Medulla oblongata (tissue), 1 donor: ENCODE data around the gene RPL13A.

Source experiments
- DNase-seq: peaks from one replicate; pipeline ENCODE4 v3.0.0-alpha.2; 2015; ENCODE audit errors: extremely low spot score

The RPL13A gene

DNA sequence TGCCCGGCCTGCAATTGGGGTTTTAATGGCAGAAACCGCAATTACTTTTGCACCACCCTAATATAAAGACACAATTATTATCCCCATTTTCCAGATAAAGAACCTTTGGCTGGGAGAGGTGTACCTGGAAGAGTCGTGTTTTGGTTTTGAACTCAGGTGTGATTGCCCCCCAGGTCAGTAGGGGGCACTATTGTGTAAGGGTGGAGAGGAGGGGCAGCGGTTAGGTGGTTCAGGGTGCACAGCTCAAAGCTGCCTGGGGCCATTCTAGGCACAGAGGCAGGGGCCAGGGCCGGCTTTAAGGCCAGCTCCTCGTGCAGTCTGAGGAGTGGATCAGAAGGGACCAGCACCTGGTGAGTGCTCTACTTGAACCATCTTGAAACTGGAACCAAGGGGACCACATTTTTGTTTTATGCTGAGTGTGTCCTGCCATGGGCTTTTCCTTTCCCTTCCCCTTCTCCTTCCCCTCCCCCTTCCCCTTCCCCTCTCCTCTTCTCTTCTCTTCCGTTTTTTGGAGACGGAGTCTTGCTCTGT is 19.2 kb downstream of the RPL13A start:
- peak; percentile 68 for DNase-seq

DNA sequence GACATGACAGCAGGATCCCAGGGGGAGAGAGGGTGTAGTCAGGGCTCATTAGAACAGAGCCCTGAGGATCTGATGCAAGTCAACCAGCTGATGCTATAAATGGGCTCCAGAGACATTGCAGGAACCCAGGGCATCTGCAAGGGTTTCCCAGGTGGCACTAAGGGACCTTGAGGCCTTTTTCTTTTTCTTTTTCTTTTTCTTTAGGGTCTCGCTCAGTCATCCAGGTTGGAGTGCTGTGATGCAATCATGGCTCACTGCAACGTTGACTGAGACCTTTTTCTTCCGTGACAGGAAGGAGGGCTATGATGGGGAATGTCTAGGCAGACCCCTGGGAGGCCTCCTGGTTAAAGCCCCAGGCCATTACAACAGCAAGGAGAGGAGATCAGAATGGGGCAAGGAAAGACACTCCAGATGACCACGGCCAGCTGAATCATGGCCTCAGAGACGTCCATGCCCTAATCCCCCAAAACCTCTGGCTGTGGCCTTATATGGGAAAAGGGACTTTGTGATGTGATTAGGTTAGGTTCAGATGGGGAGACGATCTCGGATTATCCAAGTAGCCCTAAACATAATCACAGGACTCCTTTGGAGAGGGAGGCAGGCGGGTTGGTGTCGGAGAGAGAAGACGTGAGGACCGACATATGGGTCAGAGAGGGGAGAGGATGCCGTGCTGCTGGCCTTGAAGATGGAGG is 20.5 kb downstream of the RPL13A start:
- DNase-seq: no peak

DNA sequence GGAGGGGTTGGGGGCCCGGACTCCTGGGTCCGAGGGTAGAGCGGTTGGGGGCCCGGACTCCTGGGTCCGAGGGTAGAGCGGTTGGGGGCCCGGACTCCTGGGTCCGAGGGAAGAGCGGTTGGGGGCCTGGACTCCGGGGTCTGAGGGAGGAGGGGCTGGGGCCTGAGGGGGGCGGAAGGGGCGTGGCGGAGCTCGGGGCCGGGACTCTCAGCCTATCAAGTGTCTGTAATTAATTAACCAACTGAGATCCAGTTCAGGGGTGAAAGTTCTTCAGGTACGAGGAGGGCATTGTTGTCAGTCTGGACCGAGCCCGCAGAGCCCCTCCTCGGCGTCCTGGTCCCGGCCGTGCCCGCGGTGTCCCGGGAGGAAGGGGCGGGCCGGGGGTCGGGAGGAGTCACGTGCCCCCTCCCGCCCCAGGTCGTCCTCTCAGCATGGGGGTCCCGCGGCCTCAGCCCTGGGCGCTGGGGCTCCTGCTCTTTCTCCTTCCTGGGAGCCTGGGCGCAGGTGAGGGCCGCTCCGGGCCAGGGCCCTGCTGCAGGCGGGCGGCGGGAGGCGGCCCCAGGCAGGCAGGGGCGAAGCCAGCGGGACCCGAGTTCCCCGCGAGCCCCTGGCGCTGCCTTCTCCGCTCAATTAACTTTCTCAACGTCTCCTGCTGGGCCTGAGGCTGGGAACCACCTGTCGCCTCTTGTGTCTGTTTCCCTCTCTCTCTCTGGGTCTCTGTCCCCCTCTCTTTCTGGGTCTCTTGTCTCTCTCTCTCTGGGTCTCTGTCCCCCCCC is 25.8 kb downstream of the RPL13A start:
- DNase-seq: no peak

DNA sequence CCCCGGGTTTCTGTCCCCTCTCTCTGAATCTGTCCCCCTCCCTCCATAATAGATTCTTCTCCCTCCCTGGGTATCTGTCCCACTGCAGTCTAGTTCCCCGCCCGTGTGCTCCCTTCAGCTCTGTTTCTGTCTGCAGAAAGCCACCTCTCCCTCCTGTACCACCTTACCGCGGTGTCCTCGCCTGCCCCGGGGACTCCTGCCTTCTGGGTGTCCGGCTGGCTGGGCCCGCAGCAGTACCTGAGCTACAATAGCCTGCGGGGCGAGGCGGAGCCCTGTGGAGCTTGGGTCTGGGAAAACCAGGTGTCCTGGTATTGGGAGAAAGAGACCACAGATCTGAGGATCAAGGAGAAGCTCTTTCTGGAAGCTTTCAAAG is 26.3 kb downstream of the RPL13A start:
- no peak for DNase-seq

GRCh38 chr19:49514151-49514550 is 26.7 kb downstream of the RPL13A start:
- no peak for DNase-seq

GRCh38 chr19:49515767-49516166 is 28.4 kb downstream of the RPL13A start:
- DNase-seq: peak; percentile 80

DNA sequence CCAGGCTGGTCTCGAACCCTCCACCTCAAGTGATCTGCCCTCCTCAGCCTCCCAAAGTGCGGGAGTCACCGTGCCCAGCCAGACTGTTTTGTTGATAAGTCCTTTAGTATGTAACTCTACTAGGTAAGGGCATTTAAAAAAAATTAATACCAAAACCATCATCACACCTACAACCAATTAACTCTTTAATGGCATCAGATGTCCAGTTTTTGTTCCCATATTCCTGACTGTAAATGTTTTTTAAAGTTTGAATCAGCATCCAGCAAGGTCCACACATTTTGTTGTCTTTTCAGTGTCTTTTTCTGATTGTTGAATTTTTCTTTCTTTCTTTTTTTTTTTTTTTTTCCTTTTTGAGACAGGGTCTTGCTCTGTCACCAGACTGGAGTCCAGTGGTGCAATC is 30.6 kb downstream of the RPL13A start:
- no peak for DNase-seq

DNA sequence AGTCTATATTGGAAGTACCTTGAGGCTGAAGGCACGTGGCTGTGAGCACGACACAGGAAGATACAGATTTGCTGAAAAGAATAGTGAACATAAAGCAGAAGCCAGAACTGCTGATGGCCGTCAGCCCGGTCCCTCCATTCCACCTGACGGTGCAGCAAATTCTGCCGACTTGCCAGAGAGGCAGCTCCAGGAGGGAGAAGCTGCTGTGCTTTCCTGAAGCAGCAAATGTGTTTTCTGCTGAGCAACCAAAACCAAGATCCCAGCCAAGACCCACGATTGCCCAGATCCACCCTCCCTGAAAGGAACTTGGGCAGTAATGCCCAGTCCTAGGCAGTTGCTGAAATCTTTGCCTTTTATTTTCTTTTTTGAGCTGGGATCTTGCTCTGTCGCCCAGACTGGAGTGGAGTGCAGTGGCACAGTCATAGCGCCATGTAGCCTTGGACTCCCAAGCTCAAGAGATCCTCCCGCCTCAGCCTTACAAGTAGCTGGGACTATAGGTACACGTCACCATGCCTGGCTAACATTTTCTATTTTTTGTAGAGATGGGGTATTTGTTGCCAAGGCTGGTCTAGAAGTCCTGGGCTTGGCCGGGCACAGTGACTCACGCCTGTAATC is 33.4 kb downstream of the RPL13A start:
- DNase-seq: peak; percentile 76

- no peak for DNase-seq
Observed at GRCh38 chr19:49524812-49525455, 37.5 kb downstream of the RPL13A start.

DNA sequence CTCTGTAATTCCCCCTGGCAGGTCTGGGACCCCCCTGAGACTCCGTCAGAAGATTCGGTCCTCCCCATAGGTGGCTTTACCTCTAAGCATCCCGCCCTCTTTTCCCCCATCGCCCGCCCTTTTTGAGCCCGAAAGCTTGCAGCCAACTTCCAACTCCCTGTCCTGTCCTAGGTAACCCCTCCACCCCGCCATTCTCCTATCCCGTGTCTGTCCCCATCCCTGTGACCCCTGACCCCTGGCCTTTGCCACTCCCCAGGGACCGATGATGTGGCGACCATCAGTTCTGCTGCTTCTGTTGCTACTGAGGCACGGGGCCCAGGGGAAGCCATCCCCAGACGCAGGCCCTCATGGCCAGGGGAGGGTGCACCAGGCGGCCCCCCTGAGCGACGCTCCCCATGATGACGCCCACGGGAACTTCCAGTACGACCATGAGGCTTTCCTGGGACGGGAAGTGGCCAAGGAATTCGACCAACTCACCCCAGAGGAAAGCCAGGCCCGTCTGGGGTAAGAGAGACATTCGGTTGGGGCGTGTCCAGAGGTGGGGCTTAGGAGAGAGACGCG is 40.9 kb downstream of the RPL13A start:
- no peak for DNase-seq

- no peak for DNase-seq
Observed at GRCh38 chr19:49530708-49531107, 43.3 kb downstream of the RPL13A start.

- peak; percentile 60 for DNase-seq
Observed at GRCh38 chr19:49533551-49534488, 46.4 kb downstream of the RPL13A start.

- DNase-seq: no peak
Observed at GRCh38 chr19:49534632-49535385, 47.4 kb downstream of the RPL13A start.

DNA sequence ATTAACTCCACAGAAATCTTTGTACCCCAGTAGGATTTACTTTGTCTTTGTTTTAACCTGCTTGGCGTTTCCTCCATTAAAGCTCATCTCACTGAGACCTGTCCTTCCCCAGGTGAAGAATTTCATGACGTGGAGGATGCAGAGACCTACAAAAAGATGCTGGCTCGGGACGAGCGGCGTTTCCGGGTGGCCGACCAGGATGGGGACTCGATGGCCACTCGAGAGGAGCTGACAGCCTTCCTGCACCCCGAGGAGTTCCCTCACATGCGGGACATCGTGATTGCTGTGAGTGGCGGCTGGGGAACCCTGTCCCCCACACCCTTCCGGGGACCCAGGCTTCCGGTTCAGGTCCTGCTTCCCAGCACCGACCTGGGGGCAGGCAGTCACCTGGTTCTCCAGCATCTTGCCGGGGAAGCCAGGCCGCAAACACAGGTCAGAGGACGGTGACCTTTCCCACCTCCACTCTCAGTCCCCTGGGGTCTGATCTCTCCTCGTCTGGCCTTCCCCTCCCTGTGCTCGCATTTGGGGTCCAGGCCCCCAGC is 49.6 kb downstream of the RPL13A start:
- DNase-seq: no peak

DNA sequence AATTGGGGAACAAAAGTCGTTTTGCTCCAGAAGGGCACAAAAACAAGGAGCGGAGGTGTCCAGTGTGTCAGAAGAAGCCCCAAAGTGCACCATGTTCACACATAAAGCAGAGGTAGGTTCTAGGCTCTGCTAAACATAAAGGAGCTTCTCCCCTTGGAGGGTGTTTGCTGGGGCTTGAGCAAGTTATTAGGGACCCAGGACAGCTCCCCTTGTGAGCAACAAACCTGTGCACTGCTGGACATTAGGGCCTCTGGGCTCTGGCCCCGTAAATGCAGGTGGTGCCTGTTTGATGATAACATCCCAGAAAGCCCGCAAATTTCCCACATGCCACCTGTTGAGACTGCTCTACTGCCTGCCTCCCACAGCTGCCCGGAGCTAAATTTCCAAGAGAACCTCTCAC is 51.2 kb downstream of the RPL13A start:
- no peak for DNase-seq

DNA sequence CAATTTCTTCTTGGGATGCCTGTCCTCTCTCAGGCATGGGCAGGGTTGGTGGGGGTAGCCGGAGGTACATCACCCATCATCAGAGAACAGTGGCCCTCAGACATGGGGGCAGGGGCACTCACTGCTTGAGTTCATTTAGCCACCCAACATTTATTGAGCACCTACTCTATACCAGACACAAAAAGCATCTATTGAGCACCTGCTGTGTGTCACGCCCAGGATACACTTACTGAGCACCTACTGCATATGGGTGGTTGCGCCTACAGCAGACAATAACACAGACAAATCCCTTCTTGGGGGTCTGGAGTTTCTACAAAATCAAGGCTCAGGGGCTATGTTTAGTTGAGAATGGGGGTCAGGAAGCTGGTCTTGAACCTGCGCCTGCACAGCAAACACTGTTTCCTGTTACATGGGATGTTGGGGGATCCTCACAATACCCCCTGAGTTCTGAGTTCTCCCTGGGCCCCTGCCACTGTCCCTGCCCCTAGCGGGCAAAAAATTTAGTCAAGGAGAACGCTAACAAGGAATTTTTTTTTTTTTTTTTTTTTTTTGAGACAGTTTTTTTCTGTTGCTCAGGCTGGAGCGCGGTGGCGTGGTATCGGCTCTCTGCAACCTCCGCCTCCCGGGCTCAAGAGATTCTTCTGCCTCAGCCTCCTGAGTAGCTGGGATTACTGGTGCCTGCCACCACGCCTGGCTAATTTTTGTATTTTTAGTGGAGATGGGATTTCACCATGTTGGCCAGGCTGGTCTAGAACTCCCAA is 52.0 kb downstream of the RPL13A start:
- DNase-seq: no peak
